RWPE1 (cell line): ENCODE results near the gene SGPP2.

ENCODE experiments used
- CTCF ChIA-PET: fragments of 350-600 bp; sonication (Branson Sonifier 250); formaldehyde crosslinking; extraction: SDS; loops from one replicate; lab custom pipeline; 2021; lab: Yijun Ruan, JAX
- POLR2A ChIA-PET: fragments of 400-600 bp; formaldehyde crosslinking; extraction: SDS; loops from one replicate; lab custom pipeline; 2020; ENCODE audit warnings: antibody characterized with exemption; ENCODE audit not compliant: low non-redundant PET; lab: Yijun Ruan, JAX
- DNase-seq: peaks from one replicate; pipeline ENCODE4 v3.0.0; 2012; ENCODE audit warnings: low spot score
- H3K27ac ChIP-seq: fragments of 450-650 bp; 2 replicates; pipeline ENCODE4 v1.5.1; 2017
- TF ChIP-seq, protein P1 (sequence below): fragments of 450-650 bp; conservative IDR thresholded peaks from 2 replicates; pipeline ENCODE4 v1.5.1; 2017; ENCODE audit warnings: low read depth, mild to moderate bottlenecking

The SGPP2 gene

DNA sequence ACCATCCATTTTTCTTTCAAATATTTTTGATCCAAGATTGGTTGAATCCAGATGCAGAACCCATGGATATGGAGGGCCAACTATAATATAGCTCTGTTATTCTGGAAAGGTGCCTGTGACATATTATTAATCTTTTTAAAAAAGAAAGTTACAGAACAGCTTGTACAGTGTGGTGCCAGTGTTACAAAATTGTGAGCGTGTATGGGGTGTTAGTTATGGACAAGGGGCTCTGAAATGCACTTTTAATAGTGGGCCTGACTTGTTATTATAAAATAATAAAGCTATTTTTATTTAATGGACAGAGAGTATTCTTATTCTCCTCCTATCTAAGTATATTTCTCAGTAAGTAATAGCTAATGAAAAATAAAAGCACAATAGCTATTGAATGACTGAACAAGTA lies 120.3 kb downstream of the SGPP2 start:
- POLR2A ChIA-PET: no interaction called here
- TF ChIP-seq, protein P1, sequence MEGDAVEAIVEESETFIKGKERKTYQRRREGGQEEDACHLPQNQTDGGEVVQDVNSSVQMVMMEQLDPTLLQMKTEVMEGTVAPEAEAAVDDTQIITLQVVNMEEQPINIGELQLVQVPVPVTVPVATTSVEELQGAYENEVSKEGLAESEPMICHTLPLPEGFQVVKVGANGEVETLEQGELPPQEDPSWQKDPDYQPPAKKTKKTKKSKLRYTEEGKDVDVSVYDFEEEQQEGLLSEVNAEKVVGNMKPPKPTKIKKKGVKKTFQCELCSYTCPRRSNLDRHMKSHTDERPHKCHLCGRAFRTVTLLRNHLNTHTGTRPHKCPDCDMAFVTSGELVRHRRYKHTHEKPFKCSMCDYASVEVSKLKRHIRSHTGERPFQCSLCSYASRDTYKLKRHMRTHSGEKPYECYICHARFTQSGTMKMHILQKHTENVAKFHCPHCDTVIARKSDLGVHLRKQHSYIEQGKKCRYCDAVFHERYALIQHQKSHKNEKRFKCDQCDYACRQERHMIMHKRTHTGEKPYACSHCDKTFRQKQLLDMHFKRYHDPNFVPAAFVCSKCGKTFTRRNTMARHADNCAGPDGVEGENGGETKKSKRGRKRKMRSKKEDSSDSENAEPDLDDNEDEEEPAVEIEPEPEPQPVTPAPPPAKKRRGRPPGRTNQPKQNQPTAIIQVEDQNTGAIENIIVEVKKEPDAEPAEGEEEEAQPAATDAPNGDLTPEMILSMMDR: no peak
- CTCF ChIA-PET: no interaction called here

DNA sequence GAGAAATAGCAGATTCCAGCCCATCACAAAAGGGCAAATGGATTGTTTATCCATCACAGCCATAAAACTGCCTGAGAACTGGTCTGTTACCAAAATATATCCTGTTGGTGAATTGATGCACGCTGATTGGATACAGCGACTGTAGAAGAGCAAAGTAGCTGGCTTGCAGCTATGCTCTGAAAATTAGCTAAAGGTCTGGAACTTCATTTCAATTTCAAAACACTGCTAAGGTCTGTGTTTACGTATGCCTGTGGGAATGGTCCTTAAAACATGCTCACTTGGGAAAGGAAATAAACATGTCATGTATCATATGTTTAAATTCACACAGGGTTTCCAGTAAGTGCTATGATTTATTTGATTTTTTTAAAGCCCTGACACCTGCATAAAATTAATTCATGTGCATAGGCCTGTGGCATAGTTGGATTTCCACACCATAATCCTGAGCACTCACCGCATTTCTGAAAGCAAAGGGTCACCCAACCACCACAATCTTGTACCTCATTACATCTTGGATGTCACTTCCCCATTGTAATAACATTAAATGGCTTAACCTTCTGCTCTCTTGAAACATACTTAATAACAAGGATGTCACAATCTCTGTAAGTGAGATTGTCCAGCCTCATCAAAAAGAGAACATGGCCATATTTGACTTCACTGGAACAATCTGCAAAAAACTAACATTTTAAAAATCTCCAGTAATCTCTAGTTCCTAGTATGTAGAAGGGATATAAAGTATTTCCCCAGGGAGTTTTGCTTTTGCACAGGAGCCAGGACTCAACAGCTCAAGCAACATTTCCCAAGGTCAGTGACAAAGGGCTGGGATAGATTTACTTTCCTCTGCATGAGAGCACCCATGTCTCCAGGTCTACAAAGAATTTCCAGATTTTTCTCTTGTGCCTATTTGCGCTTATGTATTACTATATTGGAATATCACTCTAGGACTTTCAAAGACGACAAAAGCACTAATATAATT lies 121.8 kb downstream of the SGPP2 start:
- POLR2A ChIA-PET: no interaction called here
- TF ChIP-seq, protein P1: no peak
- no peak for DNase-seq
- no peak overlapping the region for H3K27ac ChIP-seq
- CTCF ChIA-PET: interaction anchor here (0.6 kb wide), 1 partner anchor 48 kb away, joined by 3 read pairs; no protein-coding TSS in a partner anchor

More for the DNA sequence above, 120.3 kb downstream of the SGPP2 start:
- no peak overlapping the region for H3K27ac ChIP-seq
- no peak for DNase-seq

DNA sequence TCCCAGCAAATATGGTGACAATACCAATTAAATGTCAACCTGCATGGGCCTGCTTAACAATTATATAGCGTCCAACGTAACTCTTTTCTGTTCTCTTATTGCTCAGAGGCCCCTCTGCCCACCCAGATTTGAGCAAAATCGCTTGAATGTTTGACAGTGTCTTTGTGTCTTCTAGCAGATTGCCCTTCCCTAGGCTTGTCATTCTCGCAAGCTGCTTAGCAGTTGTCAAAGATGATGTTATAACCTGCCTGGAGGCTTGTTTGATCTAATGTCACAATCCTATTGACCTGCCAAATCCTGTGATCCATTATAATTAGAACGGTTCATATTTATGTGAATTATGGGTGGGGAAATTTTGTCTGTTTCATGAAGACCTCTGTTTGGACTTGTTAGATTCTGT lies 122.7 kb downstream of the SGPP2 start:
- TF ChIP-seq, protein P1: no peak
- no peak for DNase-seq
- ChIA-PET CTCF (interaction anchor here (0.7 kb wide), 1 partner anchor 54 kb away, joined by 4 read pairs; no protein-coding TSS in a partner anchor), POLR2A (no interaction called here)
- no peak overlapping the region for H3K27ac ChIP-seq

DNA sequence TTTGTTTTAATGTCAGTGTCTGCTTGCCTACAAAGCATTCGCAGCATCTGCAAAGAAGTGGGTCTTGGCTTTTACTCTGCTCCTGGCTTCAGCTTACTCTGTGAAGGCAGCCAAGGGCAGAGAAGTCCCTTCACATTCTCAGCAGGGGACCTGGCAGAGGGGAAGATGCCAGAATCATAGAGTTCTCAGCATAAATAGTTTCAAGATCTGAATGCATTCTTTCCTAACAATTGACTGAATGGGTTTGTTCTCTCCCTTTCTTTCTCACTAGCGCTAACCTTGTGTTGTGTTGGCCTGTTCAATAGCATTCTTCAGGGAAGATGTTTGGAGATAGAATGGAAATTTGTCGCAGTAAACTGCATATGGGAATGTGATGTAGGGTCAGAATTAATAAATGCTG lies 124.6 kb downstream of the SGPP2 start:
- TF ChIP-seq, protein P1: no peak
- H3K27ac ChIP-seq: no peak overlapping the region
- ChIA-PET CTCF (no interaction called here), POLR2A (no interaction called here)
- no peak for DNase-seq

DNA sequence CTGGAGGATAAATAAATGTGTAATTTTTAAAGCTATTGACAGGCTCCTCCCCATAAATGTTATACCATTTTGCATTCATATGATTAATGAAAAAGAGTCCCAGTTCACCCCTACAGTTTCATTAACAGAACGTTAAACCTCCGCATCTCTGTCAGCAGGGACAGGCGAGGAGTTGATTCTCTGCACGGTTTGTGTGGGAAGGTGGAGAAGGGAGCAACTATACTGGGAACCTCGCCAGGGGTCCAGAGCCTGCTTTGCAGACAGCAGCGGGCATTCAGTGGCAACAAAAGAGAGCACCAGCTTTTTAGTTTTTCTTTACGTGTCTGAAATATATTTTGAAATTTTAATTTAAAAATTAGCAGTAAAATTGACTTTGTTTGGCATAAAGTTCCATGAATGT lies 130.2 kb downstream of the SGPP2 start:
- H3K27ac ChIP-seq: no peak overlapping the region
- no peak for DNase-seq
- ChIA-PET POLR2A (no interaction called here), CTCF (no interaction called here)
- TF ChIP-seq, protein P1: no peak

DNA sequence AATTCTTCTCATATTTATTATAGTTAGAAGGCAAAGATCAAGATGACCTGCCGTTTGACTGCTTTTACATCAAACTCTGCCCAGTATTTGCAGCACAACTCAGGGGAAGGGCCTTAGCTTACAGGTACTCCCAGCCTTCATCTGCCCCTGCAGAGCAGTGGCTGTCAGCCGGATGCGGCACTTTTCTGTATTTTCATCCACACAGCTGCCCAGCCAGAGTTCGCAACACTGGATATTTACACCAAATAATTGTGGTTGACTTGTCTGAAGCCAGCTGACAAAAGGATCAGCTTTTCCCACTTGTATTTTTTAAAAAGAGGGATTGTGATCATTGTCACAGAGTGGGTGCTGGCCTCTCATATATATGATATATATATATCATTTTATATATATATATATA lies 136.8 kb downstream of the SGPP2 start:
- POLR2A ChIA-PET: no interaction called here
- TF ChIP-seq, protein P1: no peak
- CTCF ChIA-PET: interaction anchor here (0.7 to 1.9 kb wide), 4 partner anchors 113 to 537 kb away, joined by 3 to 17 read pairs (median 4); a partner anchor contains a TSS
- no peak overlapping the region for H3K27ac ChIP-seq
- no peak for DNase-seq
